ENCODE data around the gene NRL. TPM values are rescaled to one million over a fixed set of nuclear protein-coding genes. Genes with fewer than 3 reads are reported as not detected.

The NRL gene
- total and polyA plus RNA-seq, 12 donors: 2.2 to 20.2 (median 4.5) TPM

DNA sequence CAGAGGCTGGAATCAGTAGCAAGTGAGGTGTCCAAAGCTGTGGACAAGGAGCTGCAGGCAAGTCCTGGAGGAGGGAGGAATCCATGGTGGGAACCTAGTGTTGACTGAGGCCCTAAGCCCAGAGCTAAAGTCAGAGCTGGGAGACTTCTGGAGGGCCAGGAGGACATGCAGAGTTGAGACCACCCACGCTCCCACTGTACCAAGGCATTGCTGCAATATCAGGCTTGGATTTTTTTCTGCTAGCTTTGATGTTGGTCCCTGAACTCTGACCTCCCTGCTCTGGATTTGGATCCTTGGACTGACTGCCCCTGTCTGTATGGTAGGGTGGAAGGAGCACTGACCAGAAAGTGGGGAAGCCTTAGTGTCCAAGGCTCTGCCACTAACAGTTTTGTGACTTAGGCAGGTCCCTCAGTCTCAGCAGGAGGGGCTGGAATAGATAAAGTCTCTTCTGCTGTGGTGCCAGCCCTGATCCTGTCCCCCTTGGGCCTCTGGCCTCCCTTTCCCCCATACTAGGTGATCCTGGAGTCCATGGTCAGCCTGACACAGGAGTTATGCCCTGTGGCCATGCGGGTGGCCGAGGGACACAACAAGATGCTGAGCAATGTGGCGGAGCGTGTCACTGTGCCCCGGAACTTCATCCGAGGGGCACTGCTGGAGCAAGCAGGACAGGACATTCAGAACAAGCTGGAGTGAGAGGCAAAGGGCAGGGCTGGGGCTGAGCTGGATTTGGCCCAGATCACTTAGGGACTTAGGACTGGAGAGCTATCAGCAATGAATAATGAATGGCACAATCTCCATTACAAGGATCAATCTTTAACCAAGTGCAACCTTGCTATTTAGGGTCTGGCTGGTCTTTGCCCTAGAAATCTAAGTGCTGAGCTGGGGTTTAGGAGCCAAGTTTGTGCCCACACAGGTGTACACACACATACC lies 53.5 kb downstream of the NRL start:
- Histone ChIP-seq H3K9me3 (replicated peaks in 1 of 3) (no peaks in the 10 kb centered on the region), H3K27me3 (no peaks in the 10 kb centered on the region), H3K4me1 (replicated peaks in 1 of 2) (peaks cover 0 to 4% of the 10 kb centered on the region in 2 donors), H3K4me3 (no peak overlapping the region), H3K27ac (no peak overlapping the region), H3K36me3 (replicated peaks in 1 of 2) (no peaks in the 10 kb centered on the region)
- intact Hi-C loops (cut with DNase I): loop anchor here in 1 of 2 donors (10.0 kb wide), 1 partner anchor 94 kb away; no protein-coding TSS in a partner anchor
- WGBS, 4 donors: 95 to 99% (median 97%) methylated on average over 7 of the region's 7 CpGs
- no peak for DNase-seq
- TF ChIP-seq, protein P1, sequence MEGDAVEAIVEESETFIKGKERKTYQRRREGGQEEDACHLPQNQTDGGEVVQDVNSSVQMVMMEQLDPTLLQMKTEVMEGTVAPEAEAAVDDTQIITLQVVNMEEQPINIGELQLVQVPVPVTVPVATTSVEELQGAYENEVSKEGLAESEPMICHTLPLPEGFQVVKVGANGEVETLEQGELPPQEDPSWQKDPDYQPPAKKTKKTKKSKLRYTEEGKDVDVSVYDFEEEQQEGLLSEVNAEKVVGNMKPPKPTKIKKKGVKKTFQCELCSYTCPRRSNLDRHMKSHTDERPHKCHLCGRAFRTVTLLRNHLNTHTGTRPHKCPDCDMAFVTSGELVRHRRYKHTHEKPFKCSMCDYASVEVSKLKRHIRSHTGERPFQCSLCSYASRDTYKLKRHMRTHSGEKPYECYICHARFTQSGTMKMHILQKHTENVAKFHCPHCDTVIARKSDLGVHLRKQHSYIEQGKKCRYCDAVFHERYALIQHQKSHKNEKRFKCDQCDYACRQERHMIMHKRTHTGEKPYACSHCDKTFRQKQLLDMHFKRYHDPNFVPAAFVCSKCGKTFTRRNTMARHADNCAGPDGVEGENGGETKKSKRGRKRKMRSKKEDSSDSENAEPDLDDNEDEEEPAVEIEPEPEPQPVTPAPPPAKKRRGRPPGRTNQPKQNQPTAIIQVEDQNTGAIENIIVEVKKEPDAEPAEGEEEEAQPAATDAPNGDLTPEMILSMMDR (IDR thresholded peaks at IDR 0.05): no peak
- TF ChIP-seq POLR2A (IDR thresholded peaks at IDR 0.05): no peak

DNA sequence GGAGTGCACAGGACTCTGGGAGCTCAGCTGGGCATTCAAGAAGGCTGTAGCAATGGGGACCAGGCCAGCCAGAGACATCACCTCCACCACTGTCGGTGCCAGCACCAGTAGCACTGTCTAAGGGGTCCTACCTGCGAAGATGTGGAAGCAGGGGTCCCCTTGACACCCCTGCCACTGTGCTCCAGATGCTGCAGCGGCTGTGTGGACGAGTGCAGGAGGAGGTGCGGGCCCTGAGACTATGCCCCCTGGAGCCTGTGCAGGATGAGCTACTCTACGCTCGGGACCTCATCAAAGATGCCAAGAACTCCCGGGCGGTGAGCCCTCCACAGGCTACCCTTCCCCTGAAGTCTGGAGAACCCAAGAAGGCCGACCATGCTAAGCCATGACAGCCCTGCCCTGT lies 54.3 kb downstream of the NRL start:
- DNase-seq: no peak
- Histone ChIP-seq H3K4me3 (no peak overlapping the region), H3K9me3 (replicated peaks in 1 of 3) (no peaks in the 10 kb centered on the region), H3K27ac (no peak overlapping the region), H3K27me3 (no peaks in the 10 kb centered on the region), H3K36me3 (replicated peaks in 1 of 2) (no peaks in the 10 kb centered on the region), H3K4me1 (replicated peaks in 1 of 2) (peaks cover 0 to 4% of the 10 kb centered on the region in 2 donors)
- intact Hi-C loops (cut with DNase I): loop anchor here in 1 of 2 donors (10.0 kb wide), 1 partner anchor 94 kb away; no protein-coding TSS in a partner anchor
- WGBS, 4 donors: 91 to 100% (median 95%) methylated on average over 5 to 10 of the region's 10 CpGs
- no peak for TF ChIP-seq POLR2A (IDR thresholded peaks at IDR 0.05)
- TF ChIP-seq, protein P1 (IDR thresholded peaks at IDR 0.05): no peak

DNA sequence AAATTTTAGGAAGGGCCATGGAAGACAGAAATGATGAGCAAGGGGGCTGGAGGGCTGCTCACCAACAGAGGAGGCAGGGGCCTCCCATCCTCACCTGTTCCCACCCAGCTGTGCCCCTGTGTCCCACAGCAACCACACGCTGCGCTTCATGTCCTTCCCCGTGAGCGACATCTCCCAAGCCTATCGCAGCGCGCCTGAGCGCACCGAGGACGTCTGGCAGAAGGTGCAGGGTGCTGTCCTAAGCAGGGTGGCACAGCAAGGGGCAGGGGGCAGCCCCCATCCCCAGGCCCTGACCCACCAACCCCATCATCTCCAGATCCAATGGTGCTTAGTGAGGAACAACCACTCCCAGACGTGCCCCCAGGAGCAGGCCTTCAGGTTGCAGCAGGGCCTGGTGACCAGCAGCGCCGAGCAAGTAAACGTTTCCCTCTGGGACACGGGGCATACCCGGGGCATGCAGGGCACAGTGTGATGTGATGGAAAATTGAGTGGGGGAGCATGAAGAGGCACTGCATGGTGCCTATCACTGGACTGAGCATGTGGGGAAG lies 54.8 kb downstream of the NRL start:
- no peak overlapping the region for H3K27ac ChIP-seq
- no peak overlapping the region for H3K4me3 ChIP-seq
- H3K9me3 ChIP-seq (replicated peaks in 1 of 3): no peaks in the 10 kb centered on the region
- intact Hi-C loops (cut with DNase I): loop anchor here (5.0 to 10.0 kb wide), 3 partner anchors 32 to 235 kb away; partner anchors contain the start of genes PCK2 (in 2 of the 2), DHRS1 (in 1 of the 2) and NOP9 (in 1 of the 2)
- no peaks in the 10 kb centered on the region for H3K36me3 ChIP-seq (replicated peaks in 1 of 2)
- WGBS, 4 donors: 90 to 95% (median 94%) methylated on average over 7 to 16 of the region's 16 CpGs
- H3K4me1 ChIP-seq (replicated peaks in 1 of 2): peaks cover 0 to 4% of the 10 kb centered on the region in 2 donors
- no peaks in the 10 kb centered on the region for H3K27me3 ChIP-seq
- TF ChIP-seq, protein P1 (IDR thresholded peaks at IDR 0.05): no peak
- no peak for TF ChIP-seq POLR2A (IDR thresholded peaks at IDR 0.05)
- no peak for DNase-seq

DNA sequence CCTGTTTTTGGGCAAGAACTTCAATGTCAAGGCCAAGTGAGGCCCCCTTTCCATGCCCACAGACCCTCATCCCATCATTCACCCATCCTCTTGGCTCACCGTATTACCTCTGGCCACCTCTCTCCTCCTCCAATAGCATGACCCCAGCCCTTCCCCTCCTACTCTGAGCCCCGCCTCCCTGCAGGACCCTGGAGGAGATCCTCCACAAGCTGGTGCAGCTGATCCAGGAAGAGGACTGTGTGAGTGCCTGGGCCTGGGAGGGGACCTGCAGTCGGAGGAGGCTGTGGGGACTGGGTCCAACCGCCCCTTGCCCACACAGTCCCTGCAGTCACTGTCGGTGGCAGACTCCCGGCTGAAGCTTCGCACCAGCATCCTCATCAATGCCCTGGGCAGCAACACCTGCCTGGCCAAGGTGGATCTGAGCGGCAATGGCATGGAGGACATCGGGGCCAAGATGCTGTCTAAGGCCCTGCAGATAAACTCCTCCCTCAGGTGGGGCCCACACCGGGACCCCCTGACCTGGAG lies 55.7 kb downstream of the NRL start:
- H3K4me1 ChIP-seq (replicated peaks in 1 of 2): peaks cover 0 to 4% of the 10 kb centered on the region in 2 donors
- no peaks in the 10 kb centered on the region for H3K9me3 ChIP-seq (replicated peaks in 1 of 3)
- no peak for DNase-seq
- TF ChIP-seq, protein P1 (IDR thresholded peaks at IDR 0.05): no peak
- no peak for TF ChIP-seq POLR2A (IDR thresholded peaks at IDR 0.05)
- H3K36me3 ChIP-seq (replicated peaks in 1 of 2): no peaks in the 10 kb centered on the region
- H3K4me3 ChIP-seq: no peak overlapping the region
- 86 to 92% (median 89%) methylated on average over 4 to 10 of the region's 10 CpGs for WGBS, 4 donors
- no peak overlapping the region for H3K27ac ChIP-seq
- intact Hi-C loops (cut with DNase I): loop anchor here (5.0 to 10.0 kb wide), 2 partner anchors 33 to 236 kb away; partner anchors contain the start of genes PCK2 (in 2 of the 2), DHRS1 (in 1 of the 2) and NOP9 (in 1 of the 2)
- H3K27me3 ChIP-seq: no peaks in the 10 kb centered on the region
